Neural progenitor cell (in vitro differentiated cells): ENCODE data around the gene ZNF324.

Experiments used
- EZH2phosphoT487 ChIP-seq: fragments of 200-600 bp; sonication (generic); IDR thresholded peaks from 2 replicates; pipeline ENCODE4 v1.6.1; 2017; ENCODE audit warnings: antibody characterized with exemption
- TF ChIP-seq, protein P1 (sequence below): fragments of 200-600 bp; sonication (generic); IDR thresholded peaks from 2 replicates; pipeline ENCODE4 v1.5.1; 2017; ENCODE audit warnings: antibody characterized with exemption, mild to moderate bottlenecking

DNA sequence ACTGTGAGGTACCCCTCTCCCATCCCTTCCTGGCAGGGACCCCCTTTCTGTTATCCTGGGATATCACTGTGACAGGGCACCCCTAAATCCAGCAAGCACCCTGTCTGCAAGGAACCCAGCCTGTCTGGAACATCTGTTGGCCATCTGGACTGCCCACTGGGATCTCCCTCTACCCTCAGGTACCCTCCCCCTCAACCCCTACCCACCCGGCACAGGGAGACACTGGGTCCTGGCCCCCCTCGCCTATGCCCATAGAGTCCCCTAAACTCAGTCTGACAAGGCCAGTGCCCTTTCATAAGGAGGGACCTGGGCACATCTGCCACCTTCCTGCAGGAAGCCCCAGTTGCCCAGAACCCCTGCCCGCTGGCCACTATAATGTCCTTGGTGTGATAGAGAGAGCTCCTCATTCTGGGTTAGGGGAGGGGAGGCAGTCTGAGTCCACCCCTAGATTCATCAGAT, 47.7 kb downstream of the ZNF324 start:
- TF ChIP-seq, protein P1, sequence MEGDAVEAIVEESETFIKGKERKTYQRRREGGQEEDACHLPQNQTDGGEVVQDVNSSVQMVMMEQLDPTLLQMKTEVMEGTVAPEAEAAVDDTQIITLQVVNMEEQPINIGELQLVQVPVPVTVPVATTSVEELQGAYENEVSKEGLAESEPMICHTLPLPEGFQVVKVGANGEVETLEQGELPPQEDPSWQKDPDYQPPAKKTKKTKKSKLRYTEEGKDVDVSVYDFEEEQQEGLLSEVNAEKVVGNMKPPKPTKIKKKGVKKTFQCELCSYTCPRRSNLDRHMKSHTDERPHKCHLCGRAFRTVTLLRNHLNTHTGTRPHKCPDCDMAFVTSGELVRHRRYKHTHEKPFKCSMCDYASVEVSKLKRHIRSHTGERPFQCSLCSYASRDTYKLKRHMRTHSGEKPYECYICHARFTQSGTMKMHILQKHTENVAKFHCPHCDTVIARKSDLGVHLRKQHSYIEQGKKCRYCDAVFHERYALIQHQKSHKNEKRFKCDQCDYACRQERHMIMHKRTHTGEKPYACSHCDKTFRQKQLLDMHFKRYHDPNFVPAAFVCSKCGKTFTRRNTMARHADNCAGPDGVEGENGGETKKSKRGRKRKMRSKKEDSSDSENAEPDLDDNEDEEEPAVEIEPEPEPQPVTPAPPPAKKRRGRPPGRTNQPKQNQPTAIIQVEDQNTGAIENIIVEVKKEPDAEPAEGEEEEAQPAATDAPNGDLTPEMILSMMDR, result no peak
- no peak for TF ChIP-seq EZH2phosphoT487
